HG02943 (cell line): ENCODE results near the gene NCAM1.

Experiments
- ATAC-seq: cut with Tn5 transposase; IDR thresholded peaks from one replicate; pipeline ENCODE4 v1.9.1; 2021; ENCODE audit warnings: mild to moderate bottlenecking, low read depth, moderate library complexity; ENCODE audit not compliant: unreplicated experiment

The NCAM1 gene

DNA sequence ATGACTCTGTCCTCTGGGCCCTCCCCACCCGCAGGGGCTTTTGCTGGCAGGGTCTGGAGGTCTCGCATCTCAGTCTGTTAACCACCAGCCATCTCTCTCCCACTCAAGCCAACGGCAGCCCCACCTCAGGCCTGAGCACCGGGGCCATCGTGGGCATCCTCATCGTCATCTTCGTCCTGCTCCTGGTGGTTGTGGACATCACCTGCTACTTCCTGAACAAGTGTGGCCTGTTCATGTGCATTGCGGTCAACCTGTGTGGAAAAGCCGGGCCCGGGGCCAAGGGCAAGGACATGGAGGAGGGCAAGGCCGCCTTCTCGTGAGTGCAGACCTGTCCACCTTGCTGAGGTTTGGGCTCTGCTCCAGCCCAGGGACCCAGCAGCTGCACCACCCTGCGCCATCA lies 308.9 kb downstream of the NCAM1 start:
- no peak for ATAC-seq

DNA sequence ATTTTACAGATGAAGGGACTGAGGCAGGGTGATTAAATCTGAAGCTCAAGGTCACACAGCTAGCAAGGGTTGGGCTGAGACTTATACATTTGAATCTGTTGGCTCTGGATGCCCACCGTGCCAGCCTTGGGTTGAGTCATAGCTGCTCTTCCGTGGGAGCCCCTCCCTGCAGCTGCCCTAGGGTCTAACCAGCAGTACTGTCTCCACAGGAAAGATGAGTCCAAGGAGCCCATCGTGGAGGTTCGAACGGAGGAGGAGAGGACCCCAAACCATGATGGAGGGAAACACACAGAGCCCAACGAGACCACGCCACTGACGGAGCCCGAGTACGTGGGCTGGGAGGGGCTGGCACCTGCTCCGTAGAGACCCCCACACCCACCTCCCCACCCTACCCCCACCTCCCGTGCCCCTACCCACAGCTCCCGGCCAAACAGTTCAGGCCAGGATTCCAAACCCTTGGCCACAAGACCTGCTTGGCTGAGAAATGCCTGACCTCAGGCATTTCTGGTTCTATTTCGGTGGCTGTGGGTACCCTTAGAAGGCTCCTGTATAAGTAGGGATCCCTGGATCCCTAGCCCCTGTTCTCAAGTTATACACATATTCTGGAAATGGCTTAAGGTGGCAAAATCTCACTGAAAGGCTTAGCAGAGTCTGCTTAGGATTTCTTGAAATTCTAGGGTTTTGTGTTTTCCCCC lies 310.5 kb downstream of the NCAM1 start:
- no peak for ATAC-seq

DNA sequence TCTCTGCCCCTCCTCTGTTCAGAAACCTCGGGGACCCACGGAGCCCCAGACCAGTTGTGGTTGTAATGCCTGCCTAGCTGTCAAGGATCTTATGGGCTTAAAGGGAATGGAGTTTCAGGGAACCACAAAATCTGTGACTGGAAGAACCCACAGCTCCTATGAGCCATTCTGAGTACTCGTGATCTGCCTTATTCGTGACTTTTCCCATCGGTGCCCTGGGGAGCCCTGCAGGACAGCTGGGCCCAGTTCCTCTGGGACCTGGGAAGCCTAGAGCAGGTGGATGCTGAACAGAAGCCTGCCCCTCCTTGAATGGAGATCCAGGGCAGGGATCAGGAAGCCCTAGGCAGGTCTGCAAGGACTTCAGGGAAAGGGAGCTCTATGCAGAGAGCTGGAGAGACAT lies 311.1 kb downstream of the NCAM1 start:
- no peak for ATAC-seq

DNA sequence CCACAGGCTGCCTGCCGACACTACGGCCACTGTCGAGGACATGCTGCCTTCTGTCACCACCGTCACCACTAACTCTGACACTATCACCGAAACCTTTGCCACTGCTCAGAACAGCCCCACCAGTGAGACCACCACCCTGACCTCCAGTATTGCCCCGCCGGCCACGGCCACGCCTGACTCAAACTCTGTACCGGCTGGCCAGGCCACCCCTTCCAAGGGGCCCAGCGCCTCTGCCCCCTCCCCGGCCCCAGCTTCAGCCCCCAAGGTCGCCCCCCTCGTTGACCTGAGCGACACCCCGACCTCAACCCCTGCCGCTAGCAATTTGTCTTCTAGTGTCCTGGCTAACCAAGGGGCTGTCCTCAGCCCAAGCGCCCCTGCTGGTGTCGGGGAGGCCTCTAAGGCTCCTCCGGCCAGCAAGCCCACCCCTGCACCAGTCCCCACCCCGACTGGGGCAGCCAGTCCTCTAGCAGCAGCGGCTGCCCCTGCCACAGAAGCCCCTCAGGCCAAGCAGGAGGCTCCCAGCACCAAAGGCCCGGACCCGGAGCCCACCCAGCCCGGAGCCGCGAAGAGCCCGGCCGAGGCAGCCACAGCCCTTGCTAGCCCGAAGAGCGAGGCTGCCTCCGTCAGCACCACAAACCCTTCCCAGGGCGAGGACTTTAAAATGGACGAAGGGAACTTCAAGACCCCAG lies 311.9 kb downstream of the NCAM1 start:
- no peak for ATAC-seq

DNA sequence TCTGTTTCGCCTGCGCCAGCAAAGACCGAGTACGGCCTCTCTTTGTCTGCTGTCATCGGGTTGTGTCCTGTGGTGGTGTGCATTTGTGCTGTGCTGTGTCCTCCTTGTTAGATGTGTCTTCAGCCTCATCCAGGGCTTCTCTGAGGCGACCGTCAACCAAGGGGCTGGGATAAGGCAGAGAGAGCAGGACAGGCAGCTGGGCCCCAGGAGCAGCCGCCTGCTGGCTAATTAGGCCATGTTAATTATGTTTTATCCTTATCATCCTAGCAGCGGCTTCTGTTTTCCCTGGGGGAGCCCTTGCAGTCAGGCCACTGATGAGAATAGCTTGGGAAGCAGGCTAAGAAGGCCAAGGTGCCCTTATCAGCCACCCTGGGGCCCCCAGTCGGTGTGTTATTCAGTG lies 312.5 kb downstream of the NCAM1 start:
- ATAC-seq, result no peak

DNA sequence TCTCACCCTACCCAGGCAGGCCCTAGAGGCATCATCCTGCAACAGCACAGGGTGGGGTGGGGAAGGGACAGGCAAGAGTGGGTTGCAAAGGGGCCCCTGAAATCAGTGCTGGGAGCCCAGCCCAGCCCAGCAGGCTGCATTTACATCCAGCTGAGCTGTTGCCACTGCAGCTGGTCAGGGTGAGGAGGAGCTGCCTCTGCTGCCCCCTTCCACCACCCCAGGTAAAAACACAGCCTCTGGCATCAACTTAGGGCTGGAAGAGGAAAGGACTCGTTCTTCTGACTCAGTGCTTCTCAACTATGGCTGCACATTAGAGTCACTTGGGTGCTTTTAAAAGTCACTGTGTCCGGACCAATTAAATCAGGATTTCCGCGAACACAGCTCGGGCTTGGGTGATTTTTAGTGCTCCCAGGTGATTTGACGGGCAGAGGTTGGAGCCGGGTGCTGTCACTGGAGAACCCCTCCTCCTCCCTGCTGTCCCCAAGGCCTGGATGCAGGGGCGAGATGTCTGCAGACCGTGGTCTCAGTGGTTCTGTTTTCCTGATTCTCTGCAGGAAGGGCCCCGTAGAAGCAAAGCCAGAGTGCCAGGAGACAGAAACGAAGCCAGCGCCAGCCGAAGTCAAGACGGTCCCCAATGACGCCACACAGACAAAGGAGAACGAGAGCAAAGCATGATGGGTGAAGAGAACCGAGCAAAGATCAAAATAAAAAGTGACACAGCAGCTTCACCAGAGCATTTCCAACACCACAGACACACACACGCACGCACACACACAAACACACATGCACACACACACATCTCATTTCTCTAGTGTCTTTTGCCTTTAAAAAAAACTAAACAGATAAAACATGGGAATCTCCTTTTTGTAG lies 313.7 kb downstream of the NCAM1 start:
- ATAC-seq, result no peak

DNA sequence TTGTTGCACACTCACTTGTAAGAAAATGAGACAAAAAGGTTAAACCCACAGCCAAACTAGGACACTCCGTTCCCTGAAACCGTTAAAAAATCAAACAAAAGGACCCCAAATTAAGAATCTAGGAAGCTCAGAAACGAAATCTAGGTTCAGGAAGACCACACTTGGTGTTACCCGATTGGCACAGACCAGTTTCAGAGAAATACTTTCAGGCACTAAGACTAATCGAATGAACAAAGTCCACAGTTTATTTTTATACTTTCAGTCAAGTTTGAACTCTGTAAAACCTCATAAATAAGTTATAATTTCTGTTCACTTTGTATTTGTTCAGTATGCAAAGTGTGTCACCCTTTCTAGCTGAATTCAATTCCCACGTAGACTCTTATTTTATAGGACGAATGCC lies 314.4 kb downstream of the NCAM1 start:
- ATAC-seq, result no peak

DNA sequence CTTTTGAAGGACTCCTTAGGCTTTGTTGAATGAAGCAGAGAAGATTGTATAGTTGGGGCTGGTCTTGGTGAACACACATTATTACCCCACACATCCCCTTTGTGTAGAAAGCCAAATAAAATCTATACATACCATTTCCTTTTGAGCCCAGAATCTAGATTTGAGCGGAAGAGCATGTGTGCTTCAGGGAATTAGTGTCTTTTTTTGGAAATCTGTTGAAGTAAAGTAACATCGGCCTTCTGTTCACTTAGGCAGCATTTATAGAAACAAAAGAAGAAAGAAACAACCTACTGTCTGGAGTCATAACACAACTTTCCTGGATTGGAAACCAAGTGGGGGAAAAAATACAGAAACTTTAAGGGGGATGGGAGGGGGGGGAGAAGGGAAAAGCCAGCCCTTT lies 315.2 kb downstream of the NCAM1 start:
- no peak for ATAC-seq

DNA sequence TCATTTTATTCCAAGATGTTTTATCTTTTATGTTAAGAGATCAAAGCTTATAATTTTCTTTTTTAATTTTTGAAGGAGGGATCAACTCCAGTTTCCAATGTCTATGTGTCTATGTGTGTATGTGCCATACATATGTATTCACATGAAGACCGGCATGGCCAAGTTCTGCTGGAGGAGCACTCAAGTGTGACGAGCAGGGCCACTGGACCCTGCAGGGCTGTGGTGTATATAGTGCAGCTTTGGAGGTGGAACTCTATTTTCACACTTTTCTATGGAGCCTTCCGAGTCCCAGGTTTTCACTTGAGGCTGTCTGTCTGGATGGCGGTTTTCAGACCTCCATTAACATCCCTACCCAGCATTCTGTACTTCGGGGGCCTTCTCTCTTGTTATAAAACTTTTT lies 316.7 kb downstream of the NCAM1 start:
- no peak for ATAC-seq

DNA sequence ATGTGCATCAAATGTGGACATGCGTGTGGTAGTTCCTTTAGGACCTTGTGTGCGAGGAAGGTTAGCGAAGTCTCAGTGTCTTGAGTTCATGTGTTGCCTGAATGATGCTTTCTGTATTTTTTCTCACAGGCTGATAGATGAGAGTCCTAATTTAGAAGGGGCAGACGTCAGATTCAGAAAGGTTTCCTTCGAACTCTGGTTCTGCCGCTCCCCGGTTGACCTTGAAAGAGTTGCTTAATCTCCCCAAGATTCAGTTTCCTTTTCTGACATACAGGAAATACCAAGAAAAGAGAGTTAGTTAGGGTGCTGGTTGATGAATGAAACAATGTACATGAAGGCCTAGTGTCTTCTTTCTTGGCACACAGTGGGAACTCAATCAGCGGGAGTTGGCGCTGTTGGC lies 317.3 kb downstream of the NCAM1 start:
- no peak for ATAC-seq

DNA sequence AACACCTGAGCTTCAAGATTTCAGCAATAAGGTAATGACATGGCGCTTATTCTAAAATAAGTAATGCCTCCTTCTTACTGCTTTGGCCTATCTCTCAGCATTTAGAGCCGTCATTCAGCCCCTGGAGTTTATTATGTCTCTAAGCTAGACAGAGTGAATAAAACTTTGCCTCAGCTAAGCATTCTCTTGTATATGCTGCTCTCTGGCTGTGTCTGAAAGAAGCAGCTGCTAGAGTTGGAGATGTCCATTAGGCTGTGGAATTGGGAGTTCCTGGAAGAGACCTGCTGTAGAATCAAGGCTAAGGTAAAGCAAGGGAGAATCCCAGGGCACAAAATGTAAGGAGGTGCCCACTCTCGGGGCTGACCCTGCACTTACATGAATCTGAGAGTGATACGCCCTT lies 317.7 kb downstream of the NCAM1 start:
- no peak for ATAC-seq

DNA sequence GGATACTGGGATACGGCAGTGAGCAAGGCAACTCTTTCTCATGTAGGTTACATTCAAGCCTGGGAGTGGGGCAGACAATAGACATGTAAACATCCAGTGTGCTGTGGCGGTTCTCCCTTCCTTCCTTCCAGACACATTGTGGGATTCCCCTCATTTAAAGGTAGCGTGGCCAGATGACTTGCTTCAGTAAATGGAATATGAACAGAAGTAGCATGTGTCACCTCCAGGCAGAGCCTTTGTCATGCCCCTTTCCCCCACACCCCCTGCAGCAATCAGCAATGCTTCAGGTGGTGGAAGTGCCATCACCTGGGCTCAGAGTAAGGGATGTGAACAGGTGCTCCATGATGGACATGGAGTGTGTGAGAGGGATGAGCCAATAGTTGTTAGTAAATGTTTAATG lies 318.4 kb downstream of the NCAM1 start:
- ATAC-seq, result no peak

DNA sequence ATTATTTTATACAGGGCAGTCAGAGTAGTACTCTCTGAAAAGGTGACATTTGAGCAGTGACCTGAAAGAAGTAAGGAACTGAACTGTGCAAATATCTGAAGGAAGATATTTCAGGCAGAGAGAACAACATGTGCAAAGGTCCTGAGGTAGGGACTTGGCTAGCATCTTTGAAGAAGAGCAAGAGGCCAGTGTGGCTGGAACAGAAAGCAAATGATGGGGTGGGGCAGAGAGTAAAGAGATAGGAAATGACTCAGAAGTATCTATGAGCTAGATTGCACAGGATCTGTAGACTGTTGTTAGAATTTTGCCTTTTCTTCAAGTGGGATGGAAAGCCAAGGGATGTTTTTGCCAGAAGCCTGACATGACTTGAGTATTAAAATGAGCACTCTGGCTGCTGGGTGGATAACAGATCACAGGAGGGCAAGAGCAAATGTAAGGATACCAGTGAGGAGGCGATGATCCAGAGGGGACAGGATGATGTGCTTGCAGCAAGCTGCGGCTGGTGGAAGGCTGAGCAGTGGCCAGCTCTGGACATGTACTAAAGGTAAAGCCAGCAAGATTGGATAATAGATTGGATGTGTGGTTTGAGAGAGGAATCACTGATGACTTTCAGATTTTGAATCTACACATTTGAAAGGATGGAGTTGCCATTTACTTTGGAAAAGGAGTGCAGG lies 320.0 kb downstream of the NCAM1 start:
- no peak for ATAC-seq

DNA sequence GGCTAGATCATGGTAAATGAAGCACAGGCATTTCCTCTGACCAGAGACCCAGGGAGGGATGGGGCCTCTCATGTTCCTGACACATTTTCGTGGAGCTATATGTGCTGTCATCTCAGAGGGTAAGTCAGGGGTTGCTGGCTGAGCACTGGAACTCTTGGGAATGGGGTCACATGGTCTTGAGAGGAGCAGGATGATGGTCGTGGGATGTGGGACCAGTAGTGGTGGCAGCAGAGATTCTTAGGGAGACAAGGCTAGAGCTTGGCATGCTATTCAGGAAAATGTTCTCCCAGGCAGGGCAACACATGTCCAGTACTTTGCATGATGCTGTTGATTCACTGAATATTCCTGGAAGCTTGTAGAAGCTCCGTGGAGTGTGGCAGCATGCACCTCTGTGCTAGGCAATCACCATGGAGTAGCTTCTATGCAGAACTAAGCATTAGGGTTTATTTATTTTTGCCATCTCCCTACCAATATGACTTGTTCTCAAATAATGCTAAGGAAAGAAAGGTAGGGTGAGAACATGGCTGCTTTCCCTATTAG lies 321.7 kb downstream of the NCAM1 start:
- ATAC-seq, result no peak

DNA sequence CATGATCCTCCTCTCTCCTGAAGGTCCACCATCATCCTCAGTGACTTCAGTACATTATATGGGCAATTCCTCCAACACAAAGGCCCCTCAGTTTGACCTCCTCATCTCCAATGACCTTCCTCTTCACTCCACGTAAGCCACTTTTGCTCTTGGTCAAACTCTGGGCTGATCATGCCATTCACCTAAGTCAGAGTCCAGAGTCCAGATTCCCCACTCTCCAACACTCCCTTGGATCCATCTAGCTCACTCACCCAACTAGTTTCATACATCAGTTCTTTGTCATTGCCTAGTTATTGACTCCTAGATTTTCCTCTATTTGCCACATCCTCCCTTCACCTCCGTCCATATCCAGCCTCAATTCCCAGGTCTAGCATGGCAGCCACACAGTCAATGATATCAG lies 322.7 kb downstream of the NCAM1 start:
- ATAC-seq, result no peak

DNA sequence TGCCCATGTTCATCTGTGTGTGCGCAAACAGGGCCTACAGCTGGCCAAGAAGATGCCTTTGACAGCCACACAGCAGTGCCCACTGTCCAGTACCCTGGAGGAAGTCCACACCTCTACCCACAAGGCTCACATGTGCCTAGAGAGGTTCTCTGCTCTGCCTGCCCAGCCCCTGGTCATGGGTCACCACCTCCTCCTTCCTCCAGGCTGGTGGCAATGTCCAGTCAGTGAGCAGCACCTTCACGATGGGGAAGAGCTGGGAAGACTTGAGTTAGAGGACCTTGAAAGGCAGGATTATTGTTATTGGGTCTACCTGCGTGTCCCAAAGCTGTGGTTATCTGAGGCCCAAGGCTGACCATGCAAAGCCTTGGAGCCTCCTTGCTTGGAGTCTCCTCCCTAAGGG lies 324.8 kb downstream of the NCAM1 start:
- ATAC-seq, result no peak

DNA sequence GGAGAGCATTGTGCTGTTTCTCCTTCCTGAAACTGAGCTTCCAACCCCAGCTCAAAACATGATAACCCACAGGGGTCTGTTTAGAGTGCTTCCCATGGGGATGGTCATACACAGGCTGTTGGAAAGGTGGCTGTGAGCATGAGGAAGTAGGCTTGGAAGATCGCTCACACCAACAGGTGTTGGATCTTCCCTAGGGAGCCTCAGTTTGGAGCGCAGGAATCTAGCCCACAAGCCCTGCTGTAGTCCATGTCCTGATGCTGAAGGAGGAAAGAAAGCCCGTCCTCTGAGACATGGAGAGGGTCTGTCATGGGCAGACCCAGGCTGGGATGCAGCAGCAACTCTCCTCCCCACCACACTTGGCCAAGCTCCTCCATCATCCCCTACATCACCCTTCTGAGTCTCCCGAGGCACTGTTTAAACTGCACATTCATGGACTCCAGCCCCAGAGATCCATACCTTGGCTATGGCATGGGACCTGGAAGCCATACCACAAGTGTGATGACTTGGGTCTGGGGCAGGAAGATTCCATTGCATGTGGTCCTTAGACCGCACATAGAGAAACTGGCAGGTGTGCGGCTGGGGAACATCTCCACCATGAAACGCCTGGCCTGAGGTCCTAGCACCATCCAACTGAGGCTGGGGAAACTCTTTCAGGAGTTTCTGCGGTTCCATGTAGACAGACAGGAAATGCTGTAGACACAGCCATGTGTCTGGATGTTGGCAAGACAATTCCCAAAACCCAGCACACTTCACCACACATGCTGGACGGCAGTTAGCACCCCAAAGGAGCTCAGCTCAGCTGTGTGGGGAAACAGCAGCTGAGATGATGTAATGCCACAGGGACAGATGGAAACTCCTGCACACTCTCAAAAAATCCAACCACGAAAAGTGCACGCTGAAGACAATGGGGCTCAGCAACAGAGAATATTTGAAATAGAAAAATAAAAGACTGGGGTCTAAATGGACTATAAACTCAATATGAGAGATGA lies 325.6 kb downstream of the NCAM1 start:
- no peak for ATAC-seq

DNA sequence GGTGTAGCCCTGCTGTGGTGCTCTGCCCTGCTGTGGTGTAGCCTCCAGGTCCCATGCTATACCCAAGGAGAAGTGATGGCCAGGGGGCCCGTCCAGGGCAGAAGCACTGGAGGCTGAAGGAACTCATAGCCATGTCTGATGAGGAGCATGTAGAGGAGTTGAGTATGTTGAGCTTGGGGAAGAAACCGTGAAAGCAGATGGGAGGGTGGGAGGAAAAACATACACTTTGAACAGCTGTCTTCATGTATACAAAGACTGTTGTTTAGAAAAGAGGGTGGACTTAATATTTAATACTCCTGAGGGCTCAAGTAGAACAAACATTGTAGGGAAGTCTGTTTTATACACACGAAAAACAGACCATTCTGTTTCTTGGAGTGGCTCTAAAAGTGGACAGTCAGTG lies 326.6 kb downstream of the NCAM1 start:
- ATAC-seq, result no peak

DNA sequence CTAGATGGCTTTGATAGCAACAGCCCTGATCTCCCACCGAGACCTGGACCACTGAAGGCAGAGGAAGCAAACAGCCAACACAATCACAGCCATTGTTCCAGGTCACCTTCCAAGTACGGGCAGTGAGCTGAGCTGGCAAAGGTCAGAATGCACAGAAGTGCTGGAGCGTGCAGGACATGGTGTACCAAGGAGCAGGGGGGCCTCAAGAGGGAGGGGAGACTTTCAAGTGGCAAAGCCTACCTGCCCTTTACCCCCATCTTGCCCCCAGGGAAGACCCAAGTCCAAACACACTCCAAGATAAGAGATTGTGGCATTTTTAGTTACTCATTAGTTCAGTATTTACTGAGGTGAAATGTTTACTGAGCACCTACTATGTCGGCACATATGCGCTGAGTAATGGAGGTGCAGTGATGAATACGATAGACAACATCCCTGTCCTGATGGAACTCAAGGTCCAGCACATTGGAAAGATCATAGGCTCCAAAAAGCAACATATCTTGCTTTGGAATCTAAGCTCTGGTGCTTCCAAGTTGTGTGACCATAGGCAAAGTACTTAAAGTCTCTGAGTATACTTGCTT lies 327.2 kb downstream of the NCAM1 start:
- no peak for ATAC-seq
